HepG2 (cell line): ENCODE measurements around the gene COA7. TPM values are rescaled to one million over a fixed set of nuclear protein-coding genes. Genes with fewer than 3 reads are reported as not detected.

Source experiments
- ATF2 ChIP-seq: sonication (generic); formaldehyde crosslinking; IDR thresholded peaks from 2 replicates; pipeline ENCODE4 v1.4.0; 2020; ENCODE audit warnings: missing genetic modification reagents
- GATAD2A ChIP-seq: IDR thresholded peaks from 2 replicates; pipeline ENCODE4 v1.6.1; 2016
- IKZF4 ChIP-seq: sonication (generic); formaldehyde crosslinking; IDR thresholded peaks from 2 replicates; pipeline ENCODE4 v1.5.1; 2020; ENCODE audit warnings: borderline replicate concordance, mild to moderate bottlenecking, low read depth, missing genetic modification reagents; ENCODE audit errors: not compliant biosample characterization
- ISL2 ChIP-seq: sonication (generic); formaldehyde crosslinking; IDR thresholded peaks from 2 replicates; pipeline ENCODE4 v1.5.0; 2020; ENCODE audit warnings: missing genetic modification reagents
- KAT7 ChIP-seq: IDR thresholded peaks from 2 replicates; pipeline ENCODE4 v1.6.1; 2018; ENCODE audit warnings: borderline replicate concordance, missing compliant biosample characterization
- POLR2AphosphoS2 ChIP-seq: IDR thresholded peaks from 2 replicates; pipeline ENCODE4 v1.6.1; 2011; ENCODE audit warnings: low read depth, low read length, improper control_type of control experiment
- SALL2 ChIP-seq: sonication (generic); formaldehyde crosslinking; IDR thresholded peaks from 2 replicates; pipeline ENCODE4 v1.8.1; 2023; ENCODE audit warnings: mild to moderate bottlenecking, missing genetic modification reagents, inconsistent platforms
- U2AF1 ChIP-seq: fragments of 200-400 bp; formaldehyde crosslinking; optimal IDR thresholded peaks from 2 replicates; pipeline ENCODE3; 2017; ENCODE audit warnings: mild to moderate bottlenecking, low read depth, low read length
- UBTF ChIP-seq: sonication (generic); formaldehyde crosslinking; IDR thresholded peaks from 2 replicates; pipeline ENCODE4 v1.4.0; 2020; ENCODE audit warnings: mild to moderate bottlenecking, missing genetic modification reagents
- ZBED4 ChIP-seq: sonication (generic); formaldehyde crosslinking; IDR thresholded peaks from 2 replicates; pipeline ENCODE4 v1.4.0; 2020; ENCODE audit warnings: missing genetic modification reagents, borderline replicate concordance
- ZNF280D ChIP-seq: sonication (generic); formaldehyde crosslinking; IDR thresholded peaks from 2 replicates; pipeline ENCODE4 v1.5.1; 2020; ENCODE audit warnings: mild to moderate bottlenecking, missing genetic modification reagents
- ZNF563 ChIP-seq: sonication (generic); formaldehyde crosslinking; IDR thresholded peaks from 2 replicates; pipeline ENCODE4 v1.8.0; 2022; ENCODE audit warnings: mild to moderate bottlenecking, moderate library complexity, missing genetic modification reagents
- ZNF570 ChIP-seq: sonication (generic); formaldehyde crosslinking; IDR thresholded peaks from 2 replicates; pipeline ENCODE4 v1.4.0; 2020; ENCODE audit warnings: mild to moderate bottlenecking, missing genetic modification reagents, borderline replicate concordance
- ZNF713 ChIP-seq: sonication (generic); formaldehyde crosslinking; IDR thresholded peaks from 2 replicates; pipeline ENCODE4 v1.4.0; 2020; ENCODE audit warnings: mild to moderate bottlenecking, missing genetic modification reagents
- ZNF761 ChIP-seq: sonication (generic); formaldehyde crosslinking; conservative IDR thresholded peaks from 2 replicates; pipeline ENCODE4 v1.4.0; 2020; ENCODE audit warnings: mild to moderate bottlenecking, missing genetic modification reagents
- ZNF878 ChIP-seq: sonication (generic); formaldehyde crosslinking; IDR thresholded peaks from 2 replicates; pipeline ENCODE4 v1.8.1; 2023; ENCODE audit warnings: mild to moderate bottlenecking, missing genetic modification reagents, moderate library complexity
- polyA plus RNA-seq, 8 experiments: library from polyadenylated mRNA; depleted of rRNA in 3 of 8; stranded (reverse) in 7 of 8; unstranded in 1 of 8; fragments of >200 nt; fragmentation: Illumina TruSeq in 4 of 8; extraction: Trizol in 4 of 8; gene quantifications; 2 replicates each; pipeline versions ENCODE4 v1.2.1 to v1.2.3, GENCODE V29; 2011 to 2016; ENCODE audit warnings: low read depth in 4 of 8, missing spikeins in 1 of 8, mixed read lengths in 1 of 8; ENCODE audit not compliant: insufficient read depth in 1 of 8
- total RNA-seq, 5 experiments: library from RNA; depleted of rRNA; stranded (reverse); fragments of >200 nt; fragmentation: Illumina TruSeq; extraction: Trizol; gene quantifications; 2 replicates each; pipeline ENCODE4 v1.2.3, GENCODE V29; 2016; ENCODE audit warnings: low read depth in 1 of 5

The COA7 gene
- total and polyA plus RNA-seq, 2 of the 13 experiments (the other 11 are each of a cell fraction or from before 2014, with no cell fraction given): 12.3 to 30.4 TPM

DNA sequence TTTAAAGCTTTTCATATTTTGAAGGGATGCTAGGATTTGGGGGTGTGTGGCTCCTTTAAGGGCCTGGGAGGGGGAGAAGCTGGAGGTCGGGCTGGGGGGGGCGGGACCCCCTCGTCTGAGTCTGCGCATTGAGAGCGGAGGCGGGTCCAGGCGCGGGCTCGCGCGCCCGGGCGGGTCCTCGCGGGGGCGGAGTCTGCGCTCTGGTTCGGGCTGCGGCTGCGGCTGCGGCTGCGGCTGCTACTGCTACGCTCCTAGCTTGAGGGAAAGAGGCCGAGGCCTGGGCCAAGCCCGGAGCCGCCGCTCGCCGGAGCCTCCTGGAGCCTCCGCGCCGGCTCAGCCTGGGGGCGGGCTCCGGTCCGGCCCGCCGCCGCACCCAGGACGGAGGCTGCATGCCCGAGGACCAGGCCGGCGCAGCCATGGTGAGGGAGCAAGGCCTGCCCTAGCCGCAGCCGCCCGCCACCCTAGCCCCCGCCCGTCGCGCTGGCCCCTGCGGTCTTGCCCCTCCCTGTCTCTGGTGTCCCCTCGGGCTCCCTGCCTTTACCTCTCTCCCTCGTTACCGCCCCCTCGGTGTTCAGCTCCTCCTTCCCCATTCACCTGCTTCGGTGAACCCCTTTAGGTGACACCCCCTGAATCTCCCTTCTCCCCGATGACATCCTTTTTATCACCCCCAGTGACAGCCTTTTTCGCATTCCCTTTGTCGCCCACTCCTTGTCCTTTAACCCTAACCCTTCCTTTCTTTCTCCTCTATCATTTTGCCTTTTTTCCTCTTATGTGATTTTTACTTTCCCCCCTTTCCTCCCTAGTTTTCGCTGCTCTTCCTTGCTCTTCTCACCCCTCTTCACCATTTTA is 28.3 kb upstream of the COA7 start, which contains the start of gene ZYG11B (continued):
- TF ChIP-seq POLR2AphosphoS2 (no peak), U2AF1 (no peak), SALL2 (CRISPR knock-in tag) (peak; percentile 82; the same call in 1 of the 2 replicates), ZNF563 (peak; percentile 85), ZNF761 (0 out of 2 replicates have a peak, but pooled peaks have one; percentile 38), ZNF280D (CRISPR knock-in tag) (no peak), ATF2 (no peak), IKZF4 (peak; percentile 32), ZNF570 (no peak), GATAD2A (CRISPR knock-in tag) (no peak), ISL2 (CRISPR knock-in tag) (0 out of 2 replicates have a peak, but pooled peaks have one; percentile 32), KAT7 (CRISPR knock-in tag) (peak; percentile 79; the same call in 1 of the 2 replicates), ZNF878 (CRISPR knock-in tag) (no peak), ZBED4 (CRISPR knock-in tag) (no peak), ZNF713 (no peak), UBTF (CRISPR knock-in tag) (peak; percentile 84)
